WTC11 (cell line): Measurements from ENCODE around the gene ABCB11.

Source experiments
- SP1 ChIP-seq: sonication (generic); formaldehyde crosslinking; conservative IDR thresholded peaks from 2 replicates; pipeline ENCODE4 v1.8.1; 2022; ENCODE audit warnings: missing genetic modification reagents
- TEAD4 ChIP-seq: sonication (generic); formaldehyde crosslinking; IDR thresholded peaks from 2 replicates; pipeline ENCODE4 v1.8.0; 2022; ENCODE audit warnings: mild to moderate bottlenecking, missing genetic modification reagents
- TF ChIP-seq, protein P1 (sequence below): sonication (generic); formaldehyde crosslinking; IDR thresholded peaks from 2 replicates; pipeline ENCODE4 v1.8.1; 2022; ENCODE audit warnings: low read depth, mild to moderate bottlenecking, moderate library complexity, missing genetic modification reagents, borderline replicate concordance
- TF ChIP-seq, protein P2 (sequence below): sonication (generic); formaldehyde crosslinking; IDR thresholded peaks from 2 replicates; pipeline ENCODE4 v1.8.1; 2022; ENCODE audit warnings: low read depth, missing genetic modification reagents, borderline replicate concordance
- TF ChIP-seq, protein P3 (sequence below): sonication (generic); formaldehyde crosslinking; IDR thresholded peaks from 2 replicates; pipeline ENCODE4 v1.8.1; 2022; ENCODE audit warnings: mild to moderate bottlenecking, missing genetic modification reagents, moderate library complexity, borderline replicate concordance
- TF ChIP-seq, protein P4 (sequence below): sonication (generic); formaldehyde crosslinking; IDR thresholded peaks from 2 replicates; pipeline ENCODE4 v1.8.0; 2022; ENCODE audit warnings: mild to moderate bottlenecking, missing genetic modification reagents
- TF ChIP-seq, protein P5 (sequence below): fragments of 200-600 bp; IDR thresholded peaks from 2 replicates; pipeline ENCODE4 v1.8.0; 2022; ENCODE audit warnings: antibody characterized with exemption

DNA sequence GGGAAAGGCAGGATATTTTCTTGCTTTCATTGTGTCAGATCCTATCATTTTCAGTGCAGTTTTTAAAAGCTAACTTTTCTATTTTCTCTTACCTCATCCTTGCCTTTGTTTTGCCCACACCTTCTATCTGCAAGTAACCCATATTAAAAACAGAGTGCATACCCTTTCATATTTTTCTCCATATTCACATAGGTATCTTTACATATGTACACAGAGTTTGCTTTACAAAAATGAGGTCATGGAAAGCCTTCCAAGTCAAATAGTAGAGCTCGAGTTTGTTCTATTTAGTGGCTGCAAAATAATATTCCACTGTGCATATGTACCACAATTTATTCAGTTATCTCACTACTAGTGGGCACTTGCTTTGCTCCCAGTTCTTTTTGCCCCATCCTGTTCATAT, 34.3 kb upstream of the ABCB11 start:
- TF ChIP-seq, protein P1, sequence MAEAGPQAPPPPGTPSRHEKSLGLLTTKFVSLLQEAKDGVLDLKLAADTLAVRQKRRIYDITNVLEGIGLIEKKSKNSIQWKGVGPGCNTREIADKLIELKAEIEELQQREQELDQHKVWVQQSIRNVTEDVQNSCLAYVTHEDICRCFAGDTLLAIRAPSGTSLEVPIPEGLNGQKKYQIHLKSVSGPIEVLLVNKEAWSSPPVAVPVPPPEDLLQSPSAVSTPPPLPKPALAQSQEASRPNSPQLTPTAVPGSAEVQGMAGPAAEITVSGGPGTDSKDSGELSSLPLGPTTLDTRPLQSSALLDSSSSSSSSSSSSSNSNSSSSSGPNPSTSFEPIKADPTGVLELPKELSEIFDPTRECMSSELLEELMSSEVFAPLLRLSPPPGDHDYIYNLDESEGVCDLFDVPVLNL: no peak
- TF ChIP-seq, protein P2, sequence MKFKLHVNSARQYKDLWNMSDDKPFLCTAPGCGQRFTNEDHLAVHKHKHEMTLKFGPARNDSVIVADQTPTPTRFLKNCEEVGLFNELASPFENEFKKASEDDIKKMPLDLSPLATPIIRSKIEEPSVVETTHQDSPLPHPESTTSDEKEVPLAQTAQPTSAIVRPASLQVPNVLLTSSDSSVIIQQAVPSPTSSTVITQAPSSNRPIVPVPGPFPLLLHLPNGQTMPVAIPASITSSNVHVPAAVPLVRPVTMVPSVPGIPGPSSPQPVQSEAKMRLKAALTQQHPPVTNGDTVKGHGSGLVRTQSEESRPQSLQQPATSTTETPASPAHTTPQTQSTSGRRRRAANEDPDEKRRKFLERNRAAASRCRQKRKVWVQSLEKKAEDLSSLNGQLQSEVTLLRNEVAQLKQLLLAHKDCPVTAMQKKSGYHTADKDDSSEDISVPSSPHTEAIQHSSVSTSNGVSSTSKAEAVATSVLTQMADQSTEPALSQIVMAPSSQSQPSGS (CRISPR knock-in tag): no peak
- TF ChIP-seq, protein P3, sequence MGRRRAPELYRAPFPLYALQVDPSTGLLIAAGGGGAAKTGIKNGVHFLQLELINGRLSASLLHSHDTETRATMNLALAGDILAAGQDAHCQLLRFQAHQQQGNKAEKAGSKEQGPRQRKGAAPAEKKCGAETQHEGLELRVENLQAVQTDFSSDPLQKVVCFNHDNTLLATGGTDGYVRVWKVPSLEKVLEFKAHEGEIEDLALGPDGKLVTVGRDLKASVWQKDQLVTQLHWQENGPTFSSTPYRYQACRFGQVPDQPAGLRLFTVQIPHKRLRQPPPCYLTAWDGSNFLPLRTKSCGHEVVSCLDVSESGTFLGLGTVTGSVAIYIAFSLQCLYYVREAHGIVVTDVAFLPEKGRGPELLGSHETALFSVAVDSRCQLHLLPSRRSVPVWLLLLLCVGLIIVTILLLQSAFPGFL (CRISPR knock-in tag): no peak
- TF ChIP-seq SP1 (CRISPR knock-in tag) (no peak), TEAD4 (CRISPR knock-in tag) (no peak)
- TF ChIP-seq, protein P4, sequence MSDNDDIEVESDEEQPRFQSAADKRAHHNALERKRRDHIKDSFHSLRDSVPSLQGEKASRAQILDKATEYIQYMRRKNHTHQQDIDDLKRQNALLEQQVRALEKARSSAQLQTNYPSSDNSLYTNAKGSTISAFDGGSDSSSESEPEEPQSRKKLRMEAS (CRISPR knock-in tag): no peak
- TF ChIP-seq, protein P5, sequence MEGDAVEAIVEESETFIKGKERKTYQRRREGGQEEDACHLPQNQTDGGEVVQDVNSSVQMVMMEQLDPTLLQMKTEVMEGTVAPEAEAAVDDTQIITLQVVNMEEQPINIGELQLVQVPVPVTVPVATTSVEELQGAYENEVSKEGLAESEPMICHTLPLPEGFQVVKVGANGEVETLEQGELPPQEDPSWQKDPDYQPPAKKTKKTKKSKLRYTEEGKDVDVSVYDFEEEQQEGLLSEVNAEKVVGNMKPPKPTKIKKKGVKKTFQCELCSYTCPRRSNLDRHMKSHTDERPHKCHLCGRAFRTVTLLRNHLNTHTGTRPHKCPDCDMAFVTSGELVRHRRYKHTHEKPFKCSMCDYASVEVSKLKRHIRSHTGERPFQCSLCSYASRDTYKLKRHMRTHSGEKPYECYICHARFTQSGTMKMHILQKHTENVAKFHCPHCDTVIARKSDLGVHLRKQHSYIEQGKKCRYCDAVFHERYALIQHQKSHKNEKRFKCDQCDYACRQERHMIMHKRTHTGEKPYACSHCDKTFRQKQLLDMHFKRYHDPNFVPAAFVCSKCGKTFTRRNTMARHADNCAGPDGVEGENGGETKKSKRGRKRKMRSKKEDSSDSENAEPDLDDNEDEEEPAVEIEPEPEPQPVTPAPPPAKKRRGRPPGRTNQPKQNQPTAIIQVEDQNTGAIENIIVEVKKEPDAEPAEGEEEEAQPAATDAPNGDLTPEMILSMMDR: no peak
